Activated CD4-positive, alpha-beta T cell treated with anti-CD3 and anti-CD28 coated beads, Interleukin-2, amount 50 U/mL, for 4 hours (primary cell): ENCODE measurements around the gene PRICKLE1.
"Not testable (repeated sequence)": the region's sequence is repeated elsewhere in the genome, so short reads cannot be mapped to it uniquely, and the experiment has no call there.

Experiments
- DNase-seq, 2 experiments: peaks; one replicate each; pipeline ENCODE4 v3.0.0-alpha.2; 2020

PRICKLE1 gene

DNA sequence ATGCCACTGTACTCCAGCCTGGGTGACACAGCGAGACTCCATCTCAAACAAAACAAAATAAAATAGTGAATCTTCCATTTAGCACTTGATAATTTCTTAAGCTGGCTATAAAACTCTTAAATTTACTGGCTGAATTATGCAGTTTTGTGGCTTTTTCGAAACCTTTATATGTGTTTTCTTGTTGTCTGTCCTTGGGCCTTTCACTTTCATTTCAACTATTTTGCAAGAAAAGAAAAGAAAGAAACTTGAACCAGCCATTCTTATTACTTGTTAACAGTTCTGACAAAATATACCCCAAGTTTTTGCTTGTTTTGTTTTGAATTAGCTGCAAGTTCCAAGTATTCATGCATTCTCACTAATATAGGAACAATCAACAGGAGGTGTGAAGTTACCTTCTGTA lies 42.8 kb downstream of the PRICKLE1 start:
- DNase-seq = no peak

DNA sequence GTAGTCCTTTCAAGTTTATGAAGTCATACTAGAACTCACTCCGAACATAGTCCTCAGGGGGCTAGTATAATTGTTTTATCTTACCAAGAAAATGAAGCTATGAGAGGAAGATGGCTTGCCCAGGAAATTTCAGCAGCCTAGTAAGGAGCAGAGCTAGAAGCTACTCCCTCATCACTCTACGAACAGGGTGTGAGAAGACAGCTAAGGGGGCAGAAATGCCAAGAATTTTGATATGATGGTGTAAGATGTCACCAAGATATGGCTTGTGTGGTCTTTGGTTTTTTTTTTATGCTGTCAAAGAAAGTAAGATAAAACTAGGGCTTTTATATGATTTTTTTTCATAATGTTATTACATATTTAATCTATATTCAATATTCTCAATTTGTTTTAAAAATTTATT lies 47.6 kb downstream of the PRICKLE1 start:
- no peak for DNase-seq

GRCh38 chr12:42541308-42541707 lies 48.2 kb downstream of the PRICKLE1 start:
- not testable (repeated sequence) for DNase-seq

DNA sequence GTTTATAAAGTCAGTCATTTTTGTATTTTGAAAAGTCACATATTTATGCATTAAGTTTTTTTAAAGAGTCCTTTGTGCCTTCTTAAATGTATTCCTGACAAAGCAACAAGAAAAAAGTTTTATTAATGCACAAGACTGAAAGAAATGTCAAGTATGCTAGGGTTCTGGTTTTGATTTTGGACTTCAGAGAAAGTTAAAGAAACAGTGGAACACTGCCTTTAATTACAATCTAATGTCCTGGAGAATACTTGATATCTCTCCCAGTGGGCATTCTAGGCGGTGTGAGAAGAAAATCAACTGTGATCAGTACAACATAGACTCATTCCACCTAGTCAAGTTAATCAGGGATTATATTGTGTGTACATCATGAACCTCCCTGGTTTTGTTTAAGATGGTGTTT lies 49.9 kb downstream of the PRICKLE1 start:
- DNase-seq = no peak

DNA sequence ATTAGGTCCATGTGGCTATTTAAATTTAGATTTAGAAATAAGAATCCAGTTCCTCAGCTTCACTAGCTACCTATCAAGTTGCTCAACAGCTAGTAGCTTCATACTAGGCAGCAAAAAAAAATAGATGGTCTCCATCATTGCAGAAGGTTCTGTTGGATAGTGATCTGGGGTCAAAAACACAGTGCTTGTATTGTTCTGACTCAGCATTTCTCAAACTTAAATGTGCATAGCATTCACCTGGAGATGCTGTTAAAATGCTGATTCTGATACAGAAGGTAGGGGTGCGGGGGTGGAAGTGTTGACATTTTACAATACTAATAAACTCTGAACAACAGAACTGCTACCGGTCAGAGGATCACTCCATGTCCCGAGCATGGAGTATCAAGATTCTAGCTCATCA lies 51.3 kb downstream of the PRICKLE1 start:
- no peak for DNase-seq

- no peak for DNase-seq
Measured at GRCh38 chr12:42534184-42534838, 55.2 kb downstream of the PRICKLE1 start.

DNA sequence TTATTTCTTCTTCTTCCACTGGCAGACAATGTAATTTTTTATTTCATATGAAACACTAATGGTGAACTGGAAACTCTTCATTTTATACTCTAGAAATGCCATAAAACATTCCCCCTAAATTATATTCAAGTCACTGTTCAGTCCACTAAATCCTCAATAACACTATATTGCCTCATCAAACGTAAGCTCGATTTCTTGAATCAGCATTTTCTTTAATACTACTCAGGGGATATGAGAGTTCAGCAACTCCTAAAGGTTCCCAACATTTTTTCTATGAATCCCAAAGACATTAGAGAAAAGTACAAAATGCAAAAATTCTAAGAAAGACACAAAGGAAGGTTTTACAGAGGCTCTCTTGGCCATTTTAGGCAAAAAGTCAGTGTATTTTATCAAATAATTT lies 59.3 kb downstream of the PRICKLE1 start:
- no peak for DNase-seq

DNA sequence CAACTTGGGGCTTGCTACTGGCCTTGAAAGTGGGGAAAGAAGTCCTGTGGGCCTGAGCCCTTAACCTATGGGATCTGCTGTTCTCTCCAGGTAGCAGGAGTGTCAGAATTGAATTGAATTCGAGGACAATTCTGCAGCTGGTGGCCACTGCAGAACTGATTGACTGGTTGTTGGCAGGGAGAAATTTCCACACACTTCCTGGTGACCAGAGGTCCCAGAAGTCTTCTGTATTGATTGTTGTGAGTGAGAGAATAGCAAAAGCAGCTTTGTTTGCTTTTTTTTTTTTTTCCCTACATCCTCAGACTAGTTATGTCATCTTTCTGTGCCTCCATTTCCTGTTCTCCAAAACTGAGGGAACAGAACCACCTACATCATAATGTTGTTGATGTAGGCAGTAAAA lies 64.1 kb downstream of the PRICKLE1 start:
- no peak for DNase-seq

GRCh38 chr12:42524716-42525115 lies 64.8 kb downstream of the PRICKLE1 start:
- no peak for DNase-seq

DNA sequence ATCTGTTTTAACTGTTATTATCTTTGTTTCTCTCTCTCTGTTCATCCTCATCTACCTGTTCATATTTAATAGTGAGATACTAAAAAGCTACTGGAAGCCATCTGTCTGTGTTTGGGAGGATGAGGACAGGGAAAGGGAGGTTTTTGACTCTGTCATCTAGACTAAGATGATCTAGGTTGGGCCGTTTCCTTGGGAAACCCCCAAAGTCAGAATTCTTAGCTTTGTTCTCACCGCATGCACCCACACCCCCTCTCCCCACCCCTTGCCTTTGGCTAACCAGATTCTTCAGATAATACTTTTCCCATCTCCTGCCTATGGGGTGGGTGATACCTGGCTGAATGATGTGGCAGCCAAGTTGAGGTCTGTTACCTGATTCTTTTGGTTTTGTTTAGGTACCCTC lies 73.0 kb downstream of the PRICKLE1 start:
- DNase-seq = no peak

DNA sequence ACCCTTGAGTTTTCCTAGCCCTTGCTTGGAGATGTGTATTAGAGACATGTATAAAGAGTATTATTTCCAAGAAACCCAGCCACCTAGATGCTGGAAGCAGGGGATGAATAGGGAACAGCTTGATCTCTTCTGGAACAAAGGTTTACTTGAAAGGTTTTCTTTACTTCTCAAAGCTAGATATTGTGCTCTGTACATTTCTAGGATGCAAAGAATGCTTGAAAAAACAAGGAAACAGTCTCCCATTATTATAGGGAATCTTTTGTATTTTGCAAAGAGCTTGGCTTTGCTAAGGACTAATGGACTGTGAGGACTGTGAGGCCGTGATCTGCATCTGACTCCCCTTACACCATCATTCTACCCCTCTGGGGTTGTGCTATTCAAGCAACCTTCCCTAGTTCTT lies 77.9 kb downstream of the PRICKLE1 start:
- DNase-seq = no peak

GRCh38 chr12:42510823-42511222 lies 78.7 kb downstream of the PRICKLE1 start:
- no peak for DNase-seq

GRCh38 chr12:42508913-42509460 lies 80.6 kb downstream of the PRICKLE1 start:
- DNase-seq = no peak

GRCh38 chr12:42507565-42507964 lies 82.0 kb downstream of the PRICKLE1 start:
- DNase-seq = no peak

DNA sequence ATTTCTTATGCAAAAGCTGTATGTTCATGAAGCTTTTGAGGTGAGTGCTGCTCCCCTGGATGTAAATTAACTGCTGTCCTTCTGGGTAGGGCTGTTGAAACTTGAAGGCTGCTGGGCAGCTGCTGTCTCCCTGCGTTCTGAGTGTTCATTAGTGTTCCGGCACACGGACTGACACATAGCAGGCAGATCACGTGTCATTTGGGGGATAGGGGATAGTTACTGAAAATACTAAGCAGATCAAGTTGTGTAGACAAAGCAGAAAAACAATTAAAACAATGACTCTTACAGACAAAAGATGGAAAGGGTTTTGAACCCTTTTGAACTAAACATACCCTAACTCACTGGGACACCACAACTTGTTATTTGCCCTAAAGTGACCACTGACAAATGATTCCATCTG lies 82.5 kb downstream of the PRICKLE1 start:
- no peak for DNase-seq

DNA sequence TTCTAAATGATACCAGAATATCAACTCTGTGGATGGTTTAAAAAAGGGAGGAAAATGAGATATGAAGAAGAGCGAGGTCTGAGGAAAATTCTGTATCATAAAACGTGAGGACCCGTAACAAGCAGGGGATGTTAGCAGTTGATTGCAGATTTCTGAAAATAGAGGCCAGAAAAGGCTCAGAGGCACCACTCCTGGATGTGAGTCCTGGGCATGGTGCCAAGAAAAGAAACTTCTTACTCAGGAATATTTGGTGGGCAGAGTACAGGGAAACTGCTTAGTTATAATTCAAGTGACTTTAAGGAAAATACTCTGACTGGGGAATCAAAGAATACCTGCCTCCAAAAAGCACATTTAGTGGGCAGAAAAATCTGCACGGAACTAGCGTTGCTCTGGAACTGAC lies 85.5 kb downstream of the PRICKLE1 start:
- no peak for DNase-seq

- no peak for DNase-seq
Measured at GRCh38 chr12:42502682-42503081, 86.9 kb downstream of the PRICKLE1 start.

DNA sequence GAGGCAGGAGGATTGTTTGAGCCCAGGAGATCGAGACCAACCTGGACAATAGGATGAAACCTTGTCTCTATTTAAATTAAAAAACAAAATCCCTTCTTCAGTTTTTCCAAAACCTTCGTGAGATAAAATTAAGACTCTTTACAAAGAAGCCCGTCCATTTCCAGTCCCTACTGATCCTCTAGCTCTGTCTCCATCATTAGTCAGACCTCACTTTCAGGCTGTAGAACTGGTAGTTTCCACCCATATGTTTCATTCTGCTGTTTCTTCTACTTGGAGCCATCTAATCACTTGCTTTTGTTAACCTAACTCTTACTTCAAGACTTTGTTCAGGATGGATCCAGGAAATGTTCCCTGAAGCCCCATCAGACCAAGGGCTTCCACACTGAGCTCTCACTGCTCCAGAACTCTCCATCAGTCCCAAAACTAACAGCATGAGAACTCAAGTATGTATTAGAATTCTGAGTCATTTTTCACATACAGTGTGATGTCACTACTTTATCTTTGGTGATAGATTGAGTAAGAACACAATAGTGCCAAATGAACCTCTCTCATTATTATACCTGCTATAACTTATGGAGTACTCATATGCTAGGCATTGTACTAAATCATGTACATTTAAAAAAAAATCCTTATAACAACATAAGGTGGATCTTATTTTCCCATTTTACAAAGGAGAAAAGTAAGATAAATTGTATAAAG lies 90.8 kb downstream of the PRICKLE1 start:
- DNase-seq = no peak

DNA sequence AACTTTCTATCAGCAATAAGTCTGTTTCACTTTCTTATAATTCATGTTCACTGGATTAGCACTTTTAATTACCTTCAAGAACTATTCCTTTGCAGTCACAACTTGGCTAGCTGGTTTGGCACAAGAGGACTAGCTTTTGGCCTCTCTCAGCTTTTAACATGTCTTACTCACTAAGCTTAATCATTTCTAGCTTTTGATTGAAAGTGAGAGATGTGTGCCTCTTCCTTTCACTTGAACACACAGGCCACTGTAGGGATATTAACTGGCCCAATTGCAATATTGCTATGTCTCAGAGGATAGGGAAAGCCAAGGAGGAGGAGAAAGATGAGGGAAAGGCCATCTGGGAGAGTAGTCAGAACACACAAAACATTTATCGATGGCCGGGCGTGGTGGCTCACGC lies 92.7 kb downstream of the PRICKLE1 start:
- DNase-seq = no peak

DNA sequence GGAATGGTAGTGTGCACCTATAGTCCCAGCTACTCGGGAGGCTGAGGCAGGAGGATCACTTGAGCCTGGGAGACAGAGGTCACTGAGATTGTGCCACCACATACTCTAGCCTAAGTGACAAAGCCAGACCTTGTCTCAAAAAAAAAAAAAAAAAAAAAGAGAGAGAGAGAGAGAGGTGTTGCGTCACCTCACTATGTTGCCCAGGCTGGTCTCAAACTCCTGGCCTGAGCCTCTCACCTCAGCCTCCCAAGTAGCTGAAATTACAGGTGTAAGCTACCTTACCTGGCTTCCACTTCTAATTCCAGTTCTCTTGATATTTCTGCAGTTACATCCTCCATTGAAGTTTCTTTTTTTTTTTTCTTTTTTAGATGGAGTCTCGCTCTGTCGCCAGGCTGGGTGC lies 94.3 kb downstream of the PRICKLE1 start:
- DNase-seq = no peak

GRCh38 chr12:42492267-42492666 lies 97.3 kb downstream of the PRICKLE1 start:
- DNase-seq = no peak

DNA sequence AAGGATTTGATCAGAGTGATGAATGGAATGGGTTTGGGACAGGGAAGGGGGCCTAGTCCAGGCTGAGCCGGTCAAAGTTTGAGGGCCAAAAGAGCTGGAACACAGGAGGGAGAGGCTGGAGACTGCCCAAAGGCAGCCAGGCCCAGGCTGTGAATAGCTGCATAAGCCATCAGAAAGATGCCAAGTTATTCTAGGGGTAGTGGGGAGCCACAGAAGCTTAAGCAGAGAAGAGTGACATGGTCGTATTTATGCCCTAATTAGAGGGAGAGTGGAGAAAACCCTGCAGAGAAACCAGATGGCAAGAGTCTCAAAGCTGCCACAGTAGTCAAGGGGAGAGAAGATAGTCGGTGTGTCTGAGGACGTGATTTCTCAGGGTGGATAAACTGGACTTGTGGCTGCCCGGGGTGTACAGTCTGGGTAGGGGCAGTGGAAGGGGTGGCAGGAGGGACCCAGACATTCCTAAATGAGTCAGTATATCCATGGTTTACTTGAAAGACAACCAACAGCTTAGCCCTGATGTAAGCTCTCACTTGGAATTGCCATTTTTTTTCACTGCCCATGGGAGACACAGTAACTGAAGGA lies 99.2 kb downstream of the PRICKLE1 start:
- DNase-seq = no peak

DNA sequence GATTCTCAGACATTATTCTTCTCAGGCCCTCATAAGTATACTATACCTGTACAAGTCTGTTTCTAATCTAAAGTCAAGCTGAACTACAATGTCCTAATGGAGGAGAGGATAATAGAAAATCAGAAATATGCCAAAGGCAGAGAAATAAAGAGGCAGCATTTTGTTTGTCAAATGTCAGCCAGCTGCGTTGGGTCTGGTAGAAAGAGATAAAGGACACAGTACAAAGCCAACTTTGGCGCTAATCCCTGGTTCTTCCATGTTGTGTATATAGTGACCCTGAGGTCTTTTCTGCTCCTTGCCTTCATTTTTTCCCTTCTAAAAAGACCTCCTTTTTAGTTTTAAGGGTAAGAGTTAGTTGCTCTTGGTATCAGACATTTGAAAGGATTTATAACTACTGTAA lies 103.1 kb downstream of the PRICKLE1 start:
- no peak for DNase-seq

- no peak for DNase-seq
Measured at GRCh38 chr12:42485823-42486222, 103.7 kb downstream of the PRICKLE1 start.
